ENCODE measurements around the gene TMEM132D.

Gene TMEM132D

DNA sequence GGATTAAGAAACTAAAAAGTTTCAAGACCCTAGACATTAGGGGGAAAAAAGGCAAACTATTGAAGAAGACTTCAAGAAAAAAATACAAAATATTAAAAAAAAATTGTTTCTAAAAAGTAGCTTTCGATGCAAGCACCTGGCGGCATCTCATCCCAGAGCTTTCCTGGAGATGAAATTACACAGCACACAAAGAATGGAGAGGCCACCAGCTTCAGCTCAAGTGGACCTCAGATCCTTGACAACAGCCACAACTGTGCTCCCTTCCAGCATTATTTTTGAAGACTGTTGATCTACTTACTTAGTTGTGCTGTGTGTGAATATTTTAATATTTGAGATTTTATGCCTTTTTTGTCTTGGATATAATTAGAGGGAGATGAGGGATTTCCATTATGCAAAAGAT, 571.5 kb downstream of the TMEM132D start:
- H2AFZ ChIP-seq (ENCODE audit: low read length), result no peak overlapping the region
- no peak overlapping the region for H3K27ac ChIP-seq (ENCODE audit: low read depth, low read length, poor library complexity, severe bottlenecking)
- H3K4me3 ChIP-seq (ENCODE audit: low read depth, low read length, poor library complexity, severe bottlenecking), result no peak overlapping the region
- H3K9me2 ChIP-seq (ENCODE audit: low read depth, low read length), result no peaks in the 10 kb centered on the region
- H3K27me3 ChIP-seq (ENCODE audit: insufficient read depth, low read length), result no peaks in the 10 kb centered on the region
- no peaks in the 10 kb centered on the region for H3K36me3 ChIP-seq (ENCODE audit: insufficient read depth, low read length)
- no peaks in the 10 kb centered on the region for H3K9me3 ChIP-seq (ENCODE audit: low read length)
- H3K79me2 ChIP-seq (ENCODE audit: insufficient read depth, low read length), result no peaks in the 10 kb centered on the region
- no peak overlapping the region for H3K4me2 ChIP-seq (ENCODE audit: low read length)
- TF ChIP-seq, protein P1, sequence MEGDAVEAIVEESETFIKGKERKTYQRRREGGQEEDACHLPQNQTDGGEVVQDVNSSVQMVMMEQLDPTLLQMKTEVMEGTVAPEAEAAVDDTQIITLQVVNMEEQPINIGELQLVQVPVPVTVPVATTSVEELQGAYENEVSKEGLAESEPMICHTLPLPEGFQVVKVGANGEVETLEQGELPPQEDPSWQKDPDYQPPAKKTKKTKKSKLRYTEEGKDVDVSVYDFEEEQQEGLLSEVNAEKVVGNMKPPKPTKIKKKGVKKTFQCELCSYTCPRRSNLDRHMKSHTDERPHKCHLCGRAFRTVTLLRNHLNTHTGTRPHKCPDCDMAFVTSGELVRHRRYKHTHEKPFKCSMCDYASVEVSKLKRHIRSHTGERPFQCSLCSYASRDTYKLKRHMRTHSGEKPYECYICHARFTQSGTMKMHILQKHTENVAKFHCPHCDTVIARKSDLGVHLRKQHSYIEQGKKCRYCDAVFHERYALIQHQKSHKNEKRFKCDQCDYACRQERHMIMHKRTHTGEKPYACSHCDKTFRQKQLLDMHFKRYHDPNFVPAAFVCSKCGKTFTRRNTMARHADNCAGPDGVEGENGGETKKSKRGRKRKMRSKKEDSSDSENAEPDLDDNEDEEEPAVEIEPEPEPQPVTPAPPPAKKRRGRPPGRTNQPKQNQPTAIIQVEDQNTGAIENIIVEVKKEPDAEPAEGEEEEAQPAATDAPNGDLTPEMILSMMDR (IDR thresholded peaks at IDR 0.05; ENCODE audit: low read length), result no peak
- no peak for TF ChIP-seq EZH2 (IDR thresholded peaks at IDR 0.05; ENCODE audit: borderline replicate concordance, low read length)
- no peaks in the 10 kb centered on the region for H4K20me1 ChIP-seq (ENCODE audit: insufficient read depth, low read length)
- H3K9ac ChIP-seq (ENCODE audit: low read length), result no peak overlapping the region
- H3K4me1 ChIP-seq (ENCODE audit: insufficient read depth, low read length, severe bottlenecking), result no peaks in the 10 kb centered on the region
- no peaks in the 10 kb centered on the region for H3F3A ChIP-seq (ENCODE audit: insufficient read depth, low read length)

DNA sequence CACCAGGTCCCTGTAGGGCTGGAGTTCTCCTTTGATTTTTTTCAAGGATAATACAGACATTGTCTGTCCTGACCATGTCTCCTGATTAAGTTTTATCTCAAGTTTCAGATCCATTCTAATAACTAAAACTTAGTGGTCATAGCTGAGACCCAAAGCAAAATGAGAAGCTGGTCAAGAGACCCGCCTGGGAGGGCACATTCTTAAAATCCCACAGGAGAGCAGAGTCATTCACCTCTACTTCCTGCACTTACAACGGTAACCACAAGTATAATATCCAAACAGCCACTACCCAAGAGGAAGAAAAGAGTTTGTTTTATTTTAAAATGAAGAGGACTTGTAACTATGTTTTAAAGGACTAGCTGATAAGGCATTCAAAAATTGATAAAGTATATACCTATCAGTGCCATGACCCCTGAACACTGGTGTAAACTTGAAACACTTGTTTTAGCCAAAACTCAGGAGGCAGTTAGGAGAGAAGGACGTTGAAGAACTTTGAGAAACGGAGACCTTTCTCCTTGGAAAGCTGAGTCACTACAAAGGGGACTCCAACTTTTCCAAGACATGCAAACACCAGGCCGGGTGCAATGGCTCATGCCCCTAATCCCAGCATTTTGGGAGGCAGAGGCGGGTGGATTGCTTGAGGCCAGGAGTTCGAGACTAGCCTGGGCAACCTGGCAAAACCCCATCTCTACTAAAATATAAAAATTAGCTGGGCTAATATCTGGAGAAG, 572.3 kb downstream of the TMEM132D start:
- H3K79me2 ChIP-seq (ENCODE audit: insufficient read depth, low read length), result no peaks in the 10 kb centered on the region
- H3K27me3 ChIP-seq (ENCODE audit: insufficient read depth, low read length), result no peaks in the 10 kb centered on the region
- H2AFZ ChIP-seq (ENCODE audit: low read length), result no peak overlapping the region
- no peaks in the 10 kb centered on the region for H3K9me2 ChIP-seq (ENCODE audit: low read depth, low read length)
- H3K36me3 ChIP-seq (ENCODE audit: insufficient read depth, low read length), result no peaks in the 10 kb centered on the region
- no peak overlapping the region for H3K4me3 ChIP-seq (ENCODE audit: low read depth, low read length, poor library complexity, severe bottlenecking)
- no peaks in the 10 kb centered on the region for H3F3A ChIP-seq (ENCODE audit: insufficient read depth, low read length)
- H3K4me1 ChIP-seq (ENCODE audit: insufficient read depth, low read length, severe bottlenecking), result no peaks in the 10 kb centered on the region
- H4K20me1 ChIP-seq (ENCODE audit: insufficient read depth, low read length), result no peaks in the 10 kb centered on the region
- no peak overlapping the region for H3K9ac ChIP-seq (ENCODE audit: low read length)
- no peaks in the 10 kb centered on the region for H3K9me3 ChIP-seq (ENCODE audit: low read length)
- H3K27ac ChIP-seq (ENCODE audit: low read depth, low read length, poor library complexity, severe bottlenecking), result no peak overlapping the region
- H3K4me2 ChIP-seq (ENCODE audit: low read length), result no peak overlapping the region
- TF ChIP-seq EZH2 (IDR thresholded peaks at IDR 0.05; ENCODE audit: borderline replicate concordance, low read length), result no peak
- TF ChIP-seq, protein P1 (IDR thresholded peaks at IDR 0.05; ENCODE audit: low read length), result no peak

DNA sequence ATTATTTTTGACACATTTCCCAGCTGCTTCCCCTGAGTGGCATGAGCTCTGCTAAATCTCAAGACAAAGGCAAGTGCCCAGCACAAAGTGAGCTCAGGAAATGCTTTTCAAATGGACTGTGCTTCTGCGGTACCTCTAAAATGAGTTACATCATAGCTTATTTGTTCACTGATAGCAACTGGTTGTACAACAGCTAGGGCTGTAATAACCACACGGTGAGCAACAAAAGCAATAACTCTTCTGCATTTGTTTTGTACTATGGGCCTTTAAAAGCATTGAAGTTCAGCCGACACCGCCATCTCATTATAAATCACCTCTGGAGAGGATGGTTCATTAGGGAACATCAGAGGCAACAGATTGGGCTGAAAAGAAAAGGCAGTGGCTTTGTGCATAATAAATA, 575.6 kb downstream of the TMEM132D start:
- H4K20me1 ChIP-seq (ENCODE audit: insufficient read depth, low read length), result no peaks in the 10 kb centered on the region
- H3K79me2 ChIP-seq (ENCODE audit: insufficient read depth, low read length), result no peaks in the 10 kb centered on the region
- no peaks in the 10 kb centered on the region for H3K9me2 ChIP-seq (ENCODE audit: low read depth, low read length)
- no peaks in the 10 kb centered on the region for H3K4me1 ChIP-seq (ENCODE audit: insufficient read depth, low read length, severe bottlenecking)
- no peak overlapping the region for H2AFZ ChIP-seq (ENCODE audit: low read length)
- no peak overlapping the region for H3K9ac ChIP-seq (ENCODE audit: low read length)
- H3K27ac ChIP-seq (ENCODE audit: low read depth, low read length, poor library complexity, severe bottlenecking), result no peak overlapping the region
- TF ChIP-seq, protein P1 (IDR thresholded peaks at IDR 0.05; ENCODE audit: low read length), result no peak
- no peak for TF ChIP-seq EZH2 (IDR thresholded peaks at IDR 0.05; ENCODE audit: borderline replicate concordance, low read length)
- H3K9me3 ChIP-seq (ENCODE audit: low read length), result no peaks in the 10 kb centered on the region
- no peak overlapping the region for H3K4me2 ChIP-seq (ENCODE audit: low read length)
- H3K27me3 ChIP-seq (ENCODE audit: insufficient read depth, low read length), result no peaks in the 10 kb centered on the region
- H3K36me3 ChIP-seq (ENCODE audit: insufficient read depth, low read length), result no peaks in the 10 kb centered on the region
- H3F3A ChIP-seq (ENCODE audit: insufficient read depth, low read length), result no peaks in the 10 kb centered on the region
- H3K4me3 ChIP-seq (ENCODE audit: low read depth, low read length, poor library complexity, severe bottlenecking), result no peak overlapping the region
